Parathyroid adenoma (tissue), 2 donors: ENCODE results near the gene PNPLA3.

ENCODE experiments used
- H2AFZ ChIP-seq: fragments of 300-600 bp; sonication (generic); one replicate; pipeline ENCODE4 v1.7.0; 2017; ENCODE audit warnings: antibody characterized with exemption, mild to moderate bottlenecking
- H3K27ac ChIP-seq: fragments of 300-600 bp; sonication (generic); one replicate; pipeline ENCODE4 v1.7.0; 2017
- H3K27me3 ChIP-seq: fragments of 300-600 bp; sonication (generic); one replicate; pipeline ENCODE4 v1.7.0; 2017; ENCODE audit warnings: low read length; ENCODE audit not compliant: control insufficient read depth, insufficient read depth
- H3K36me3 ChIP-seq: fragments of 300-600 bp; sonication (generic); one replicate; pipeline ENCODE4 v1.7.0; 2017; ENCODE audit warnings: low read length; ENCODE audit not compliant: control insufficient read depth, insufficient read depth
- H3K4me1 ChIP-seq: fragments of 300-600 bp; sonication (generic); one replicate; pipeline ENCODE4 v1.7.0; 2017; ENCODE audit warnings: control low read depth
- H3K4me2 ChIP-seq: fragments of 300-600 bp; sonication (generic); one replicate; pipeline ENCODE4 v1.7.0; 2017; ENCODE audit warnings: low read length
- H3K4me3 ChIP-seq: fragments of 300-600 bp; sonication (generic); one replicate; pipeline ENCODE4 v1.7.0; 2017; ENCODE audit warnings: low read depth, low read length
- H3K79me2 ChIP-seq: fragments of 300-600 bp; sonication (generic); one replicate; pipeline ENCODE4 v1.7.0; 2017; ENCODE audit warnings: control low read depth
- H3K9ac ChIP-seq: fragments of 300-600 bp; sonication (generic); one replicate; pipeline ENCODE4 v1.7.0; 2017; ENCODE audit warnings: mild to moderate bottlenecking
- H3K9me3 ChIP-seq: fragments of 300-600 bp; sonication (generic); one replicate; pipeline ENCODE4 v1.7.0; 2017; ENCODE audit warnings: low read length; ENCODE audit not compliant: control insufficient read depth
- TF ChIP-seq, protein P1 (sequence below): fragments of 300-600 bp; sonication (generic); IDR thresholded peaks from one replicate; pipeline ENCODE4 v1.7.0; 2017; ENCODE audit warnings: antibody characterized with exemption, mild to moderate bottlenecking
- donor health status: primary hyperparathyroidism.

PNPLA3 gene

GRCh38 chr22:43923191-43923590 lies 414 bp upstream of the PNPLA3 start:
- Histone ChIP-seq H3K79me2 (no peaks in the 10 kb centered on the region), H3K9ac (no peak overlapping the region), H3K27ac (no peak overlapping the region), H3K27me3 (no peaks in the 10 kb centered on the region), H3K36me3 (no peaks in the 10 kb centered on the region), H3K4me2 (peak overlapping the region; percentile 79), H3K4me3 (peak overlapping the region; percentile 41), H2AFZ (peak overlapping the region; percentile 48), H3K9me3 (no peaks in the 10 kb centered on the region), H3K4me1 (no peaks in the 10 kb centered on the region)
- TF ChIP-seq, protein P1, sequence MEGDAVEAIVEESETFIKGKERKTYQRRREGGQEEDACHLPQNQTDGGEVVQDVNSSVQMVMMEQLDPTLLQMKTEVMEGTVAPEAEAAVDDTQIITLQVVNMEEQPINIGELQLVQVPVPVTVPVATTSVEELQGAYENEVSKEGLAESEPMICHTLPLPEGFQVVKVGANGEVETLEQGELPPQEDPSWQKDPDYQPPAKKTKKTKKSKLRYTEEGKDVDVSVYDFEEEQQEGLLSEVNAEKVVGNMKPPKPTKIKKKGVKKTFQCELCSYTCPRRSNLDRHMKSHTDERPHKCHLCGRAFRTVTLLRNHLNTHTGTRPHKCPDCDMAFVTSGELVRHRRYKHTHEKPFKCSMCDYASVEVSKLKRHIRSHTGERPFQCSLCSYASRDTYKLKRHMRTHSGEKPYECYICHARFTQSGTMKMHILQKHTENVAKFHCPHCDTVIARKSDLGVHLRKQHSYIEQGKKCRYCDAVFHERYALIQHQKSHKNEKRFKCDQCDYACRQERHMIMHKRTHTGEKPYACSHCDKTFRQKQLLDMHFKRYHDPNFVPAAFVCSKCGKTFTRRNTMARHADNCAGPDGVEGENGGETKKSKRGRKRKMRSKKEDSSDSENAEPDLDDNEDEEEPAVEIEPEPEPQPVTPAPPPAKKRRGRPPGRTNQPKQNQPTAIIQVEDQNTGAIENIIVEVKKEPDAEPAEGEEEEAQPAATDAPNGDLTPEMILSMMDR, result no peak

GRCh38 chr22:43924877-43925276 lies 1.3 kb downstream of the PNPLA3 start:
- Histone ChIP-seq H3K9me3 (no peaks in the 10 kb centered on the region), H3K79me2 (no peaks in the 10 kb centered on the region), H2AFZ (no peak overlapping the region), H3K9ac (no peak overlapping the region), H3K36me3 (no peaks in the 10 kb centered on the region), H3K4me3 (no peak overlapping the region), H3K4me1 (no peaks in the 10 kb centered on the region), H3K27ac (no peak overlapping the region), H3K27me3 (no peaks in the 10 kb centered on the region), H3K4me2 (no peak overlapping the region)
- TF ChIP-seq, protein P1, result no peak

GRCh38 chr22:43925433-43926348 lies 2.1 kb downstream of the PNPLA3 start:
- no peaks in the 10 kb centered on the region for H3K4me1 ChIP-seq
- H3K9ac ChIP-seq, result no peak overlapping the region
- no peak overlapping the region for H3K4me3 ChIP-seq
- TF ChIP-seq, protein P1, result no peak
- no peaks in the 10 kb centered on the region for H3K36me3 ChIP-seq
- no peaks in the 10 kb centered on the region for H3K79me2 ChIP-seq
- H3K27me3 ChIP-seq, result no peaks in the 10 kb centered on the region
- H3K4me2 ChIP-seq, result no peak overlapping the region
- H2AFZ ChIP-seq, result no peak overlapping the region
- H3K27ac ChIP-seq, result no peak overlapping the region
- no peaks in the 10 kb centered on the region for H3K9me3 ChIP-seq

DNA sequence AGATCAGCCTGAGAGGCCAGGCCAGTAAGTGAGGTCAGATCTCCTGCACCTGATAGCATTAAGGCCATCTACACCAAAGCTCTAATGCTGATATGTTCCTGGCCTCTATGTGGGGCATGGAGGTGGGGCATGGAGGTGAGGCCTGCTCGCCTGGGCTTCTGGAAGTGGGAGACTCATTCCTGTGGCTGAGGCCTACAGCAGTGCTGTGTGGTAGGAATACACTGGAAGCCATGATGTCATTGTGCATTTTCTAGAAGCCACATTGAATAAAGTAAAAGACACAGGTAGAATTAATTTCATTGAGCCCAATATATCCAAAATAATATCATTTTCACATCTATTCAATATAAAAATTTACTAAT lies 2.7 kb downstream of the PNPLA3 start:
- no peak overlapping the region for H3K4me3 ChIP-seq

More for the DNA sequence above, 2.7 kb downstream of the PNPLA3 start:
- H3K4me2 ChIP-seq, result no peak overlapping the region
- H3K4me1 ChIP-seq, result no peaks in the 10 kb centered on the region
- H3K27ac ChIP-seq, result no peak overlapping the region
- H3K36me3 ChIP-seq, result no peaks in the 10 kb centered on the region
- no peak overlapping the region for H3K9ac ChIP-seq
- H2AFZ ChIP-seq, result no peak overlapping the region
- no peaks in the 10 kb centered on the region for H3K27me3 ChIP-seq
- no peaks in the 10 kb centered on the region for H3K79me2 ChIP-seq
- H3K9me3 ChIP-seq, result no peaks in the 10 kb centered on the region
- TF ChIP-seq, protein P1, result no peak
